Body of pancreas (tissue), 4 donors: Measurements from ENCODE around the gene HLX. TPM values are rescaled to one million over a fixed set of nuclear protein-coding genes. Genes with fewer than 3 reads are reported as not detected.
A peak's percentile ranks its signal among the peaks of the same experiment; 100 is the strongest.

Experiments
- ATAC-seq: fragments of 150-250 bp; one replicate; pipeline ENCODE4 v1.9.1; 2016
- DNase-seq, 4 donors: peaks; one replicate each; pipeline ENCODE4 v3.0.0-alpha.2; 2019
- H3K27ac ChIP-seq, 4 donors: fragments of 200-600 bp; sonication (generic); 1 replicate in 3 of 4; 2 replicates in 1 of 4; pipeline versions ENCODE4 v1.5.1 to v1.6.1; 2016 to 2019; ENCODE audit warnings: mild to moderate bottlenecking in 1 of 4, mixed read lengths in 1 of 4, moderate library complexity in 1 of 4
- H3K27me3 ChIP-seq, 2 donors: fragments of 200-600 bp; sonication (generic); one replicate each; pipeline ENCODE4 v1.6.0; 2016; ENCODE audit warnings: mild to moderate bottlenecking in 1 of 2
- H3K36me3 ChIP-seq, 2 donors: fragments of 200-600 bp; sonication (generic); replicated peaks in 1 of 2; 2 replicates each; pipeline ENCODE4 v1.5.1; 2016; ENCODE audit warnings: low read depth in 2 of 2; ENCODE audit not compliant: insufficient read depth in 1 of 2
- H3K4me1 ChIP-seq: fragments of 200-600 bp; sonication (generic); one replicate; pipeline ENCODE4 v1.6.0; 2016
- H3K4me3 ChIP-seq, 2 donors: fragments of 200-600 bp; sonication (generic); 1 replicate in 1 of 2; 2 replicates in 1 of 2; pipeline ENCODE4 v1.5.1; 2016 to 2019
- H3K9me3 ChIP-seq, 3 donors: fragments of 200-600 bp; sonication (generic); 1 replicate in 2 of 3; 2 replicates in 1 of 3; pipeline ENCODE4 v1.5.1; 2016
- CTCF ChIP-seq, 7 experiments: fragments of 450-650 bp in 4 of 7; fragments of 200-600 bp in 3 of 7; sonication (generic) in 3 of 7; IDR thresholded peaks; one replicate each; pipeline ENCODE4 v1.5.1; 2016 to 2019; ENCODE audit warnings: antibody characterized with exemption in 7 of 7
- POLR2A ChIP-seq, 3 donors: fragments of 450-650 bp; IDR thresholded peaks; one replicate each; pipeline ENCODE4 v1.6.1; 2016; ENCODE audit warnings: antibody characterized with exemption in 3 of 3, mild to moderate bottlenecking in 2 of 3
- WGBS, 2 donors: methylation state at CpG; one replicate each; pipeline ENCODE4 v1.1.5; 2017; 5-methylcytosine and 5-hydroxymethylcytosine counted together
- intact Hi-C: fragments of 100-400 bp; cut with DNase I; formaldehyde crosslinking; loops from one replicate; pipeline ENCODE4 v1.15.1; 2023
- total RNA-seq, 2 donors: library from RNA; depleted of rRNA; stranded (reverse); fragments of >200 nt; gene quantifications; one replicate each; pipeline ENCODE4 v1.1.0, GENCODE V29; 2016

Gene HLX
- total RNA-seq, 2 donors from 2014 or later, result 1.6 to 1.8 TPM

GRCh38 chr1:220927442-220927841, 48.2 kb downstream of the HLX start:
- no peak overlapping the region for H3K27ac ChIP-seq
- intact Hi-C loops, result no loop called here
- H3K4me3 ChIP-seq, result no peak overlapping the region
- TF ChIP-seq CTCF (IDR thresholded peaks at IDR 0.05) (no peak), POLR2A (IDR thresholded peaks at IDR 0.05) (no peak)
- ATAC-seq (peak; percentile 48), DNase-seq (peak in 2 of 4 donors; percentile 11)
- WGBS, 2 donors, result 15 to 16% methylated on average over 6 of the region's 6 CpGs
- H3K27me3 ChIP-seq, result no peaks in the 10 kb centered on the region
- H3K9me3 ChIP-seq, result no peaks in the 10 kb centered on the region
- H3K4me1 ChIP-seq, result no peaks in the 10 kb centered on the region
- no peaks in the 10 kb centered on the region for H3K36me3 ChIP-seq

GRCh38 chr1:220928320-220928719, 49.1 kb downstream of the HLX start:
- intact Hi-C loops, result no loop called here
- TF ChIP-seq CTCF (IDR thresholded peaks at IDR 0.05) (no peak), POLR2A (IDR thresholded peaks at IDR 0.05) (no peak)
- no peaks in the 10 kb centered on the region for H3K9me3 ChIP-seq
- no peaks in the 10 kb centered on the region for H3K27me3 ChIP-seq
- H3K4me1 ChIP-seq, result no peaks in the 10 kb centered on the region
- no peak for ATAC-seq
- no peak for DNase-seq
- no peaks in the 10 kb centered on the region for H3K36me3 ChIP-seq
- no peak overlapping the region for H3K4me3 ChIP-seq
- 55 to 86% methylated on average over 1 of the region's 1 CpG for WGBS, 2 donors
- no peak overlapping the region for H3K27ac ChIP-seq

- no peak for TF ChIP-seq CTCF (IDR thresholded peaks at IDR 0.05)
- no peak for TF ChIP-seq POLR2A (IDR thresholded peaks at IDR 0.05)
- intact Hi-C loops, result no loop called here
- no peak overlapping the region for H3K27ac ChIP-seq
- DNase-seq (no peak), ATAC-seq (no peak)
- H3K36me3 ChIP-seq, result no peaks in the 10 kb centered on the region
- no peaks in the 10 kb centered on the region for H3K9me3 ChIP-seq
- no peaks in the 10 kb centered on the region for H3K27me3 ChIP-seq
- no peaks in the 10 kb centered on the region for H3K4me1 ChIP-seq
- H3K4me3 ChIP-seq, result no peak overlapping the region
- WGBS, 2 donors, result 51 to 62% methylated on average over 5 of the region's 5 CpGs
Measured at GRCh38 chr1:220928725-220929300, 49.6 kb downstream of the HLX start.

GRCh38 chr1:220929304-220929703, 50.1 kb downstream of the HLX start:
- 22 to 32% methylated on average over 1 of the region's 1 CpG for WGBS, 2 donors
- DNase-seq, result no peak
- Histone ChIP-seq H3K27ac (no peak overlapping the region), H3K27me3 (no peaks in the 10 kb centered on the region), H3K4me1 (no peaks in the 10 kb centered on the region), H3K9me3 (no peaks in the 10 kb centered on the region), H3K36me3 (no peaks in the 10 kb centered on the region), H3K4me3 (no peak overlapping the region)
- ATAC-seq, result no peak
- TF ChIP-seq POLR2A (IDR thresholded peaks at IDR 0.05) (no peak), CTCF (IDR thresholded peaks at IDR 0.05) (no peak)
- intact Hi-C loops, result no loop called here

Other genes starting within 250 kb of the HLX start
- gene C1orf115, start 189.1 kb upstream of the HLX start, total RNA-seq, result 10 to 100 TPM; 10.9 to 11.4 TPM
- 10 to 100 TPM; 19.5 to 37.9 TPM for gene MTARC2, start 131.1 kb upstream of the HLX start, total RNA-seq
- gene MTARC1, start 92.5 kb upstream of the HLX start, total RNA-seq, result 10 to 100 TPM in 1 of 2 donors, 1 to 10 TPM in 1; 5.2 to 71.5 TPM